NT2/D1 (cell line): ENCODE data around the gene TENM4.

Experiments
- SUZ12 ChIP-seq: IDR thresholded peaks from 2 replicates; pipeline ENCODE4 v1.6.1; 2011; ENCODE audit not compliant: insufficient read length, insufficient read depth; ENCODE audit errors: extremely low read depth
- YY1 ChIP-seq: IDR thresholded peaks from 2 replicates; pipeline ENCODE4 v1.6.1; 2011; ENCODE audit not compliant: insufficient read length, insufficient read depth
- ZNF274 ChIP-seq: IDR thresholded peaks from 2 replicates; pipeline ENCODE4 v1.6.1; 2011; ENCODE audit warnings: mild to moderate bottlenecking, low read depth, low read length

- TF ChIP-seq YY1: no peak
- no peak for TF ChIP-seq SUZ12
- TF ChIP-seq ZNF274: no peak
Measured at GRCh38 chr11:78902771-78903507, 537.9 kb downstream of the TENM4 start.
